SKM-1 (cell line): ENCODE data around the gene TEDC1.

Experiments used
- DNase-seq: peaks from one replicate; lab custom pipeline; 2025; ENCODE audit not compliant: unreplicated experiment; lab: John Stamatoyannopoulos, UW

TEDC1 gene

DNA sequence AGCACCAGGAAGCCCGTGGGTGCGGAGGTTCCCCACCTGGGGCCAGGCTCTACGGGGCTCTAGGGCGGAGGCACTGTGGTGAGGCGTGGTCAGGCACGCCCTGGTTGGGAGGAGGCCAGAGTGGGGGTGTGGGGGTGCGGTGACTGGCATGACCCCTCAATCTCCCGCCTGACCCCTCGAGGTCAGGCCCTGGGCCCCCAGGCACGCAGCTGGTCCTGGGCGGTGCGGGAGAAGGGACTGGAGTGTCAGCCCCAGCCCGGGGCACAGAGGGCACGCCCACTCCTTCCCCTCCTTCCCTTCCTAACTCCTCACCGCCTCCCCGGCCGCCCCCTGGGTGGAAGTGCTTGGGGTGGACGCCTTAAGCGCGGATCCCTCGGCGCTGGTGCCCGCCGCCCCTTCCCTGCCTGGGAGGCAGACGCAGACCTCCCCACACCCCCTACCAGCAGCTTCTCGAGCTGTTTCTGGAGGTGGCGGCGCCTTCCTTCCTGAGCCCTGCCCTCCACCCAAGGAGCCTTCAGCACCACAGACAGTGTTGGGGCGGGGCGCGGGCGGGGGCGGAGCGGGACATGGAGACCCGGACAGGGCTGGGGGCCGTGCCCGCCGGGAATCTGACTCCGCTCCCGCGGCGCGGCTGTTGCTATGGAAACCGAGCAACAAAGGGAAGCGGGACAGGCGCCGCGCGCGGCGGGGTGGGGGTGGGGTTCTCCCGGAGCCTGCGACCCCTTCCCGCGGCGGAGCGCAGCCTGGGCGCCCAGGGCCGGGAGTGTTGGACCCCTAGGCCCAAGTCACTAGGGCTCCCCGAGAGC, 17.2 kb upstream of the TEDC1 start:
- no peak for DNase-seq

DNA sequence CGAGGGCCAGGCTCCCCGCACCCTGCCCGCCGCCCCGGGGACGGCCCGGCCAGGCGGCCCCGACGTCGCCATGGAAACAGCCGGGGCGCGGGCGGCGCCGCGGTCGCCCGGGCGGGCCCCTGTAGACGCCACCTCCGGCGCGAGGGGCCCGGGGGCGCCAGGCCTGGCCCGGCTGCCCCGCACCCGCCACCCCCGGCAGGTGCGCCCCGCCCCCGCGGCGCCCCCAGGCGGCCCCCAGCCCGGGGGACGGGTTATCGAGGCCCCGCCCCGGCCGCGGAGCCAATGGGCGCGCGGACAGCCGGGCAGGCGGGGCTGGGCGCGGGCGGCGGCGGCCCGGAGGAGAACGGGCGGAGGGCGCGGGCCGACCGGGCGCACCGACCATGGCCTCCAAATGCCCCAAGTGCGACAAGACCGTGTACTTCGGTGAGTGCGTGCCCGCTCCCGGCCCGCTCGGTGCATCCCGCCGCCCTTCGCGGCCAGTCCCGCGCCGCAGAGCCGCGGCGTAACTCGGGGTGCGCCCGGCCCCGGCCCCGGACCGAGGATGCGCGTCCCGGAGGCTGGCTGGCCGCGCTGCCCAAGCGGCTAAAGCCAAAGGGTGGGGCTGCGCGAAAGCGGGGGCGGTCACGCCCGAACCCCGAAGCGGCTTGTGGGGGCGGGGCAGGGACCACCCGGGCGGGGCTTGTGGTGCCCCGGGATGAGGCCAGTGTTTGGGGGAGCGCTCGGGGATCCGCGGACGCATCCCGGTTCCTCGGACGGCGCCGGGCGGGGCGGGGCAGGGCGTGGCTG, 16.4 kb upstream of the TEDC1 start, which contains the start of gene CRIP2:
TSS of gene CRIP2 (plus strand) at position 339 of the 786 bp plus-strand sequence. CDS start at position 381, 42 bp downstream.
- no peak for DNase-seq

DNA sequence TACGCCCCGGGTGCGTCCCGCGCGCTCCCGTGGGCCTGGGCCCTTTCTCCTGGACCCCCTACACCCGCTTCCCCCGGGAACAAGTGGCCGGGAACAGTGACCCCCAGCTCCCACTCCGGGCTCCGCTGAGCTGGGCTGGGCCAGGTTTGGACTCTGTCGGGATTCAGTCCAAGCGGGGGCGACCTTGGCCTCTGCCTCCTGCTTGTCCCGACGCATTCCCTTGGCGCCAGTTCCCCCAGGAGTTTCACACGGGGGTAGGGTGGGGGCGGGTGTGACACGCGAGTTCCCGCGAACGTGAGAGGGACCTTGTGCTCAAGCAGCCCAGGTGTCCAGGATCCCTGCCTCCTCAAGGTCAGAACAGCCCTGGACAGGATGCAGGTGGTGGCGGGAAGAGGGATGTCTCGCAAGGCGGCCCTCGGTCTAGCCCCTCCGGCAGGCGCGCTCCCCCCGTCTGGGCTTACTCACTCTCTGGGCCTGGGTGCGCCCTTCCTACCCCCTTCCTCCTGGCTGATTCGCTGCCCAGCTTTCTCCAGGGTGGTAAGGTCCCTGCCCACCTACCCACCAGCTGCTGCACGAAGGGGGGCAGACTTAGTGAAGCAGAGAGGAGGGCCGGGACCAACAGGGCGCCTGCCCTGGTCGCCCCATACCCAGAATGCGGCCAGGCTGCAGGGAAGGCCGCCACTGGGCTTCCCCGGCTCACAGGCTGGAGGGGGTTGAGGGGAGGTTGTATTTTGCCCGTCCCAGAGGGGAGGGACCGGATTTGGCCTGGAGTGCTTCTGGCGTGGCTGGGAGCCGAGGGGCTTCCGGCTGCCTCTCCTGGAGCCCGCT, 15.6 kb upstream of the TEDC1 start:
- no peak for DNase-seq

DNA sequence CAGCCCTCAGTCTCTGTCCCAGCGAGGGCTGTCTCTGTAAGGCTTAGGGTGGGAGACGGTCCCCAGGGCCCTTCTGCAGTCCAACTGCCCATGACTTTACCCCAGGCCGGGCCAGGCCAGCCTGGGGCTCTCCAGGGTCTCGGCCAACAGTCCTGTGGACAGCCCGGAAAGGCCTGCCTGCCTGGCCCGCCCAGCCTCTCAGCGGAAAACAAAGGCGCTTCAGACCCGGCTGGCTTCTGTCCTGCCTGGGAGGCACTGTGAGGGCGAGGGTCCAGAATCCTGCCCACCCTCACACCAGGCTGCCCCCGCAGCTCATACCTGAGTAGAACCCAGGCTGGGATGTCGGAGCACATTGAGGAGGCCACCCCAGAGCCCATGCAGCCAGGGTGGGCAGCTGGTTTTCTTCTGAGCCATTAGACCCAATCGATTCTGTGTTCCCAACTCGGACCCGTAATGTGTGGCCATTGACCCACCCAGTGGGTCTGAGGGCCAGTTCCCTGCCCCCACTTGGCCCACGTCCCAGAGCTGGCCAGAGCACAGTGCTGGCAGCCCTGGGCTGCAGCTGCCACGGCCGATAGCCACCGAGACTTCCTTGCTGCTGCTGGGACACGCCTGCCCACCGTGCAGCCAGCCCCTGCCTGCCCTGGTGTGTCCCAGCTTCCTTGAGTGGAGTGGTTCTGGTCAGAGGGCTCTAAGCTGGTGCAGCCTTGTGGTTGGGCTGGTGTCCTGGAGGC, 14.8 kb upstream of the TEDC1 start:
- DNase-seq: no peak

DNA sequence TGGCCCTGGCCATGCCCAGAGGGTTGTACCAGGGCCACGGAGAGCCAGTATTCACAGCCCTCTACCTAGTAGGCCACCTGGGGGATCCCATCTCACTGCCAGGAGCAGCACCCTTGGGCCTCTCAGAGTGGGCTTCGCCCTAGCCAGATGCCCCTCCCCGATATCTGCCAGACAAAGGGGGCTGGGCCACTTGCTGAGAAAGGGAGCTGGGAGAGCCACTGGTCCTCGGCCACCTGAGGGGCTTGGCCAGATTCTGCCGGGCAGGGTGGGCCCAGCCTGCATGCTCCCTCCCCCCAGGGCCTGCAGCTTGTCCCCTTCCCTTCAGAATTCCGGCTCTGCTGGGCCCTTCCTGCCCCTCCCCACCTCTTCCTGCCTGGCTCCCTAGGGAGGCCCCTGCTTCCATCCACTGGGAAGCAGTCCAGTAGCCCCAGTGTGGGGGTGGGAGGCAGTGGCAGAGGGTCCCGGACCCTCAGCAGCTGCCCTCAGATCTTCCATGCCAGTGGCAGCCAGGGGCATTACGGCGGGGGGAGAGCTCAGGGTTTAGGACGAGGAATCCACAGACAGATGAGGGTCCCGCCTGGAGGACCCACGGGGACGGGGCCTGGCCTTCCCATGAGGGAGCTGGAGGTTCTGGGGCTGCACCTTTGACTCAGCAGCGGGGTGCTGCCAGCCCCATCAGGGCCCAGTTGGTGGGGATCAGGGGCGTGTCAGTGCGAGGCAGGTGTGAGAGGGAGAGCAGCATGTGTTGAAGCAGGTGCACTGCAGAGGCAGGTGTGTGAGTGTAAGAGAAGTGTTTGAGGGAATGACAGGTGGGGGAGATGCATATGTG, 14.0 kb upstream of the TEDC1 start:
- no peak for DNase-seq

DNA sequence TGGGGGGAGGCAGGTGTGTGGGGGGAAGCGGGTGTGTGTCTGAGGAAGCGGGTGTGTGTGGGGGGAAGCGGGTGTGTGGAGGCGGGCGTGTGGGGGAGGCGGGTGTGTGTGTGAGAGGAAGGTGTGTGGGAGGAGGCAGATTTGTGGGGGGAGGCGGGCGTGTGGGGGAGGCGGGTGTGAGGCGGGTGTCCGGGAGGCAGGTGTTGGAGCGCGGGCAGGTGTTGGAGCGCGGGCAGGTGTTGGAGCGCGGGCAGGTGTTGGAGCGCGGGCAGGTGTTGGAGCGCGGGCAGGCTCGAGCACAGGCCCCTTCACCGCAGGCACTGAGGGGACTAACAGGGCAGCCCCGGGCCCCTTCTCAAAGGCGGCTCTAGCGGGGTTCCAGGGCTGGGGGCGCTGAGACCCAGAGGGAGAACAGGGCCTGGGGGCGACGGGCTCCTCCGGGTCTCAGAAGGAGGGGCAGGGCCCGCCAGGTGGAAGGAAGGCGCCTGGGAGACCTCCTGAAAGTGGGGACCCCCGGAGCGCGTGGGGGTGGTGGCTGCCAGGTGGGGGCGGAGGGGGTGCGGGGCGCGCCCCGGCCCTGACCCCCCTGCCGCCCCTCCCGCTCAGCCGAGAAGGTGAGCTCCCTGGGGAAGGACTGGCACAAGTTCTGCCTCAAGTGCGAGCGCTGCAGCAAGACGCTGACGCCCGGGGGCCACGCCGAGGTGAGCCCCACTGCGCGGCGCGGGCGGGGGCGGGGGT, 13.2 kb upstream of the TEDC1 start:
- no peak for DNase-seq

DNA sequence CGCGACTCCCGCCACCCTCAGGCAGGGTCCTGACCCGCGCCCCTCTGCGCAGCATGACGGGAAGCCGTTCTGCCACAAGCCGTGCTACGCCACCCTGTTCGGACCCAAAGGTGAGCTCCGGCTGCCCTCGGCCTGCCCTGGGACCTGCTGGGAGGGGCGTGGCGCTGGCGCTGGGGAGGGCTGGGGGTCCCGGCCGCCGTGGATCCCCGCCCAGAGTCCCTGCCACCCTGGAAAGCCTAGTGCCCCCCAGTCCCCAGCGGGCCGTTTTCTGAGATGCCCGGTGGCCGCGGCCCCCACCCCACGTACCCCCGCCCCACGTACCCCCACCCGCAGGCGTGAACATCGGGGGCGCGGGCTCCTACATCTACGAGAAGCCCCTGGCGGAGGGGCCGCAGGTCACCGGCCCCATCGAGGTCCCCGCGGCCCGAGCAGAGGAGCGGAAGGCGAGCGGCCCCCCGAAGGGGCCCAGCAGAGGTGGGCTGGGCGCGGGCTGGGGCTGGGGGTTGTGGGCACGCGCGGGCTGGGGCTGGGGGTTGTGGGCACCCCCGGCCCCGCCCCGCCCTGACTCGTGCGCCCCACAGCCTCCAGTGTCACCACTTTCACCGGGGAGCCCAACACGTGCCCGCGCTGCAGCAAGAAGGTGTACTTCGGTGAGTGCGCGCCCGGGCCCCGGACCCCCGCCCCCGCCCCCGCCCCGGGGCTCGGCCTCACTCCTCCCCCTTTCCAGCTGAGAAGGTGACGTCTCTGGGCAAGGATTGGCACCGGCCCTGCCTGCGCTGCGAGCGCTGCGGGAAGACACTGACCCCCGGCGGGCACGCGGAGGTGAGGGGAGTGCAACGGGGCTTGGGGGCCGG, 12.4 kb upstream of the TEDC1 start:
- no peak for DNase-seq

DNA sequence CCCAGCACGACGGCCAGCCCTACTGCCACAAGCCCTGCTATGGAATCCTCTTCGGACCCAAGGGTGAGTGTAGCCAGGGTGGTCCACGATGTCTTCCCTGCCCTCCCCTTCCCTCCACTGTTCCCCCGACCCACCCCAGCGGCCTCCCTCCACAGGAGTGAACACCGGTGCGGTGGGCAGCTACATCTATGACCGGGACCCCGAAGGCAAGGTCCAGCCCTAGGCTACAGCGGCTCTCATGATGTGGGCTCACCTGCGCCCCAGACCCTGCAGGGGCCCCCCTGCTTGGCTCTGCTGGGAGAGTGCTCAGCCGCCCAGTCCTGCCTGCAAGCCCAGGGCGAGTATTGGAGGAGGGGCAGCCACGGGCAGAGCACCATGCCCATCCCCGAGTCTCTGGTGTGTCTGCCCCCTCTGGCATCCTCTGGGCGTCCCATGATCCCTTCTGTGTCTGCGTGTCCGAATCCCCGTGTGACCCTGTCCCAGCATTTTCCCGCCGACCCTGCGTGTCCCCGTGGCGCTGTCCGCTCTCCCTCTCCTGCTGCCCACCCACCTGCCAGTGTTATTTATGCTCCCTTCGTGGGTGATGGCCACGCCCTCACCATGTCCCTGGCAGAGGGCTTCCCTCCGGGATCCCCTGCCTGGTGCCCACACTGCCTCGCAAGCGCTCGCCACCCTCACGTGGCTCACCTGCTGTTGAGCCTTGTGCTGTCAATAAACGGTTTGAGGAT, 11.5 kb upstream of the TEDC1 start:
- no peak for DNase-seq

DNA sequence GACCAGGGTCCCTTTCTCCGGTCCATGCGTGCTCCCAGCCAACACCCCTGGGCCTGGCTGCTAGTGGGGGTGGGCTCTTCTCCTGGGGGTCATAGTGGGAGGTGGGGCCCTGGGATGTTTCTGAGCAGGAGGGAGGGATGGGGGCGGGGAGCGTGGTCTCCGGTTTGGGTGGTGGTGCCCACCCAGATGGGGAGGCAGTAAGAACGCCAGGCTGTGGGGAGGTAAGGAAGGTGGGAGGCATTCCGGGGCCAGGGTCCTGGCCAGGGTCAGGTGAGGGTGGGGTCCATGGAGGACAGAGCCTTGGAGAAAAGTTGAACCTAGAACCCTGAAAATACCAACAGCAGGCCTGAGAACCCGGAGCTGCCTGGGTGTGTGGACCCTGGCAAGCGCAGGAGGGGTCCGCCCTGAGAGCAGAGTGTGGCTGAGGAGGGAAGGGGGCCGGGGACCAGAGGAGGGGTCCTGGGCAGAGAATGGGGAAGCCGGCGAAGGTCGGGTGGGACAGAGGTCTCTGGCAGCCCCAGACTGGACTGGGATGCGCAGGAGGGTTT, 10.8 kb upstream of the TEDC1 start:
- no peak for DNase-seq

DNA sequence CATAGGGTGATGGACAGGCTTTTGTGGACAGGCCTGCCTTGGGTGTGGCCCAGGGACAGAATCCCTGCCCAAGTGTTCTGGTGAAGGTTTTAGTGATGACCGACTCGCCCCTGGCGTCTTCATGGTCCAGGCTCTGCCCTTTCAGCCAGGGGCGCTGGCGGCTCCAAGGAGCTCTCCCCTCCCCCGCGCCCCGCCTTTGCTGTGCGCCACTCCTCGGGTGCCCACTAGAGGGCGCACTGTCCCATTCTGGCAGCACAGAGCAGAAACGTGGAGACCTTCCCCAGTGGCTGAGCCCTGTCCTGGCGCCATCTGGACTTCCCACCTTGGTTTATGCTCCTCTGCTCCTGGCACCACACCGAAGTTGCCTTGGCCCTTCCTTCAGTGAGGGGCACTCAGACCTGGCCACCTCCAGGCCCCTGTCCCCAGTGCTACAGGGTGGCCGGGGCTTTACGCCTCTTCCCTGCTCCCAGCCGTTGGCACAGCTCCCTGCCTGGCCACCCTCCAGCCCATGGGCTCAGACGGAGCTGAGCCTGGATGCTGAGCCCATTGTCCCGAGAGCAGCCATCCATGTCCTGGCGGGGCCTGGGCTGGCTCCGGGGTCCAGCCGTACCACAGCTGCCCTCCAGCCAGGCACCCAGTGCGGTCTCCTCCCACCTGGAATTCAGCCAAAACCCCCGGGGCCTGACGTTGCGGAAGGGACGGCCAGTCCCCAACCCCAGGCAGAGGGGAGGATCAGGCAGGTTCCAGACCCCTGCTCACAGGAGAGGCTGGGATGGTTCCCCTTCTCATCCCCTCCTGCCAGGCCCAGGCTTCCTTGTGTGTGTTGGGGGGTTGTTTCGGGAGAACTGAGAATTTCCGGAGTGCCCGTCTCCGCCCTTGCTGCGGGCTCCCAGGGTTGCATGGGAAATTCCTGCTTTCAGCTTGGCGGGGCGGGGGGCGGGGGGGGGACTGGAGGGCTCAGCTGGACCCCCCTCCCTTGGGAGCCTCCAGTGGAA, 9.9 kb upstream of the TEDC1 start:
- DNase-seq: peak; percentile 6

DNA sequence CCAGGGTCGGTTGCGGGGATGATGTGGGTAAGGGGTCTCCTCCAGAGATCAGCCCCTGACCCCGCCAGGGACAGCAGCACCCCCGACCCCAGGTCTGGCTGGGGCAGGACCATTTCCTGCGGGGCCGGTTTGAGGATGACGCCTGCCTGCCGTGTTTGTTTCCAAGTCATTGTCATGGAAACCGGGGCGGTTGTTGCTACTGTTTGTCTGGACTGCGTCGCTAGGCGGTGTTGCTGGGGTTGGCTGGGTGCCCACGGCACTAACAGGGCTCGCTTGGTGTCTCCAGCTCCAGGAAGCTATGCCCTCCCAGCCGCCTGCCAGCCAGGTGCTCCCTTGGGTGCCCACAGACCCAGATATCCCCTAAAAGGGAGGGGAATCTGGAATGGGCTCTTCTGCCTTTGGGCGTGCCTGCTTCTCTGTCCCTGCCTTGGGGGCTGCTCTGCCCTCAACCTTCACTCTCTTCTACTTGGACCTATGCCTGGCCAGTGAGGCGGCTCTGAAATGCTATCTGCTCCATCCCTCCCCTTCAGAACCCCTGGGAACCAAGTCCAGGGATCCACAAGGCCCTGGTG, 9.1 kb upstream of the TEDC1 start:
- DNase-seq: peak; percentile 35

DNA sequence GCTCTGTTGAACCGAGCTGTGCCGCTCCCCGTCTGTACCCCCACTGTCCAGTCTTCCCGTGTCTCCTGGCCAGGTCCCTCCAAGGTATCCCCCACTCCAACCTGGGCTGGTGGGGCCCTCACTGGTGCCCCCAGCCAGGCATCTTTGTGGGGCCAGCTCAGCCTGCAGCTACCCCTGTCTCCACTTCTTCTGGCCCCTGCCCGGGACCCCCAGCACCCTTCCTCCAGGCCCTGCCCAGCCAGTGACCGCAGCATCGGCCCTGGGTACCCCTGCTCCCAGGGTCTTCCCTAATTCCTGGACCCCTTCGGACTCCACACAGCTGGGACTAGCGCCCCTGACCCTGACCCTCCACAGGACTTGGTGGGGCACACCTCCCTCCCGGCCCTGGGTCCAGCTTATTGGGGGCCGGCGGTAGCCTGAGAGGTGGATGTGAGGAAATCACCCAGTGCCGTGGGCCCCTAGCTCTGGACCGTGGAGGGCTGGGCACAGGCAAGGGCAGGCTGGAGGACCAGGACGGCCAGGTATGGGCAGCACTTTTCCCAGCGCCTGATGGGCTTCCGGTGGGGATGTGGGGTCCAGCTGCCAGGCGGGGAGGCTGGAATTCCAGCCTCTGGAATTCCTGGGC, 8.4 kb upstream of the TEDC1 start:
- no peak for DNase-seq

DNA sequence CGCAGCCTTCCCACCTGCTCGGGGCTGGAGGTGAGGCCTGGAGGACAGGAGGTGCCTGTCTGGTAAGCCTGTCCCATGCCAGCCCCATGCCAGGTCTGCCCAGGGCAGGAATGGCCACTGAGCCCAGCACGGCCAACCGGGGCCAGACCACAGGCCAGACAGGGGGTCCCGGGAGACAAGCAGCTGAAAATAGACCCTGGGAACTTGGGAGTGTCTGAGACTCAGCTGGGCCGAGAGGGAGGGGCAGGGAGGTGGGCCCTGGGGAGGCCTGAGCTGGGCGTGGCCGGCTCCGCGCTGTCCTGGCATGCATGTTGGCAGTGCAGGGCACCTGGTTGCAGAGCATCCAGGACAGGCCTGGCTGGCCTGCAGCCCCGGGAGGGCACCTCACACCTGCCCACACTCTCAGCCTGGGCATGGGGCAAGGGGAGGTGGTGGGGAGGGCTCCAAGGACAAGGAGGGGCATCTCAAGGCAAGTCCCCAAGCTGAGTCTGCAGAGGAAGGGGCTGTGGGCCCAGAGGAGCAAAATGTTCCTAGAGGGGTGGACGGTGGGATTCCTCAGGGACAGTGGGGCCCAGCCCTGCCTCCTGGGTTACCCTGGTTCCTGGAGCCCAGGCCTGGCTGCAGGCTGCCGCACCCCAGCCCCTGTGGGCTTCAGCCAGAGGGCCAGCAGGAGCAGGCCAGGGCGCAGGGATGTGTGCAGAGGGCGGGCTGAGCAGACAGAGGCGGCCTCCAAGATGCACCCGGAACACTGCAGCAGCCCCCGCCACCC, 7.6 kb upstream of the TEDC1 start:
- no peak for DNase-seq
